LNCAP (cell line): ENCODE results near the gene LAMB1.

ENCODE experiments used
- TF ChIP-seq, protein P1 (sequence below): fragments of 450-650 bp; IDR thresholded peaks from 2 replicates; pipeline ENCODE4 v1.5.1; 2017; ENCODE audit warnings: mild to moderate bottlenecking

LAMB1 gene

DNA sequence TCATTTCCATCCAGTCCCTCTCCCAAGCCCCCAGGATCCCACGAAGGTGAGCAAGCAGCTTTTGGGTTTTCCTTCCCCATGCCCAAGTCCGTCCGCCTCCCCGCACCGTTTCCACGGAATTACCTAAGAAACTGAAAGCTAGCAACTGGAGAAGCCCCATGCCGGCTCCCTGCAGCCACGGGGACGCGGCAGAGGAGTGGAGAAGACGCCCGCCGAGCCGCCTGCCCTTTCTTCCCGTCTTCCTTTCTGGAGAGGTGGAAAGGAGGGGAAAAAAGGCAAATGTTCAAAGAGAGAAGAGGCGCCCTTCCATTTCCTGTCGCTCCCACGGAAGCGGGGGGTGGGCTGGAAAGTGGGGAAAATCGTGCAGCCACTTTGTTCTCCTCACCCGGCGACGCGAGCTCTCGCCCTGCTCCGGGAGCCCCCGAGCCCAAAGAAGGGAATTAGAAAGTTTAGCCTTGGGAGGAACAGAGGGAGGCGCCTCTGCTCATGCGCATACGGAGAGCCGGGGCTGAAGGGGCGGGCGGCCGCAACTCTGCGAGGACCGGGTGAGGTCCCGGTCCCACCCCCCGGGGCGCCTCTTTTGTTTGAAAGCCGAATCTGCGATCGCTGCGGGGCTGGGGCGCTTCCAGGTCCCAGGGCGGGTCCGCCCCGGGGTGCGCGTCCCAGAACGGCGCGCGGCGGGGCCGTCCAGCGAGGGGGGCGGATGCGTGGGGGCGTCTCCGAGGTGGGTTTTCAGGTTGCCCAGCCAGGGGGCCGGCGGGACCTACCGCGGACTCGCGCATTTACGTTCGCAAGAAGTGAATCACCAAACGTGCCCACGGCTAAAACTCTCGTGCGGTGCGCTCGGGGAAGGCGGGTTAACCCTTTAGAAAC is at the start of gene LAMB1:
LAMB1 (minus strand) TSS at position 436 of the 873 bp plus-strand sequence; CDS start at position 160, 276 bp downstream.
- TF ChIP-seq, protein P1, sequence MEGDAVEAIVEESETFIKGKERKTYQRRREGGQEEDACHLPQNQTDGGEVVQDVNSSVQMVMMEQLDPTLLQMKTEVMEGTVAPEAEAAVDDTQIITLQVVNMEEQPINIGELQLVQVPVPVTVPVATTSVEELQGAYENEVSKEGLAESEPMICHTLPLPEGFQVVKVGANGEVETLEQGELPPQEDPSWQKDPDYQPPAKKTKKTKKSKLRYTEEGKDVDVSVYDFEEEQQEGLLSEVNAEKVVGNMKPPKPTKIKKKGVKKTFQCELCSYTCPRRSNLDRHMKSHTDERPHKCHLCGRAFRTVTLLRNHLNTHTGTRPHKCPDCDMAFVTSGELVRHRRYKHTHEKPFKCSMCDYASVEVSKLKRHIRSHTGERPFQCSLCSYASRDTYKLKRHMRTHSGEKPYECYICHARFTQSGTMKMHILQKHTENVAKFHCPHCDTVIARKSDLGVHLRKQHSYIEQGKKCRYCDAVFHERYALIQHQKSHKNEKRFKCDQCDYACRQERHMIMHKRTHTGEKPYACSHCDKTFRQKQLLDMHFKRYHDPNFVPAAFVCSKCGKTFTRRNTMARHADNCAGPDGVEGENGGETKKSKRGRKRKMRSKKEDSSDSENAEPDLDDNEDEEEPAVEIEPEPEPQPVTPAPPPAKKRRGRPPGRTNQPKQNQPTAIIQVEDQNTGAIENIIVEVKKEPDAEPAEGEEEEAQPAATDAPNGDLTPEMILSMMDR = no peak

DNA sequence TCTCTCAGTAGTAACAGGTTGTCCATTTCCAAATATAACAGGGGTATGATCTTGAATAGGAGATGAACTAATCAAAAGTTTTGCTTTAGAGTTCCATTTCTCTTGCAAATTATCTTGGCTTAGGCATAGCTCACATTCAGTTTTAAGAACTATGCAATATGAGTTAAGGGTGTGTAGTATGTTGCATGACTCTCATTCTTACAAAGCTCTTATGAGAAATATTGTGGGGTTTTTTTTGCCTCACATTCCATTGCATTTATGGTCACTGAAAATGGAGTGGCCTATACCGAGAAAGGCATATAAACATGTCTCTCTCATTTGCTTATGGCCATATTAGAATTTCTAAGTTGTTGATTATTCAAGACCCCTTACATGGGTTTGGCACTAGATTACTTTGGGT is 48.5 kb upstream of the LAMB1 start:
- TF ChIP-seq, protein P1 = no peak

DNA sequence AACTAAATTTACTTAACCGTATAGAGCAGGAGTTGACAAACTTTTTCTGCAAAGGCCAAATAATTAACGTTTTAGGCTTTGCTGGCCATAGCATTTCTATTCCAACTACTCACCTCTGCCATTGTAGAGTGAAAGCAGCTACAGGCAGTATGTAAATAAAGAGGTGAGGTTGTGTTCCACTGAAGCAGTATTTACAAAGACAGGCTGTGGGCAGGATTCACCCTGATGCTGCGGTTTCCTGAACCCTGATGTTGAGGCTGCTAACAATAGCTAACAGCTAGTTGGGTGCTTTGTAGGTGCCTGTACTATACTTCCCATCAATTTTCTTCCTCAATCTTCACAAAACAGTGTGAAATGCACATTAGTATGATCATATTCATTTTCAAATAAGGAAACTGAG is 47.0 kb upstream of the LAMB1 start:
- TF ChIP-seq, protein P1 = no peak

DNA sequence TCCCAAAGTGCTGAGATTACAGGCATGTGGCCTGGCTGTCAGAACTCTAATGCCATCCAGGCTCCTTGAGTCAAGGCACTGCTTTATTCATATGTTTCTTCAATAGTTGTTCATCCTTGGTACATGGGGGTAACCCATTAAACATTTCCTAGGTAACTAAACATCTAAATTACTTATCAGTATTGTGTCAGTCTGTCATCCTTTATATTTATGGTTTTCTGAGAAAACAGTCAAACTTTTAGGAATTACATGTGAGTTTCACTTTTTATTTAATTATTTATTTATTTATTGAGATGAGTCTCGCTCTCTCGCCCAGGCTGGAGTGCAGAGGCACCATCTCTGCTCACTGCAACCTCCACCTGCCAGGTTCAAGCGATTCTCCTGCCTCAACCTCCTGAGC is 45.5 kb upstream of the LAMB1 start:
- TF ChIP-seq, protein P1 = no peak

DNA sequence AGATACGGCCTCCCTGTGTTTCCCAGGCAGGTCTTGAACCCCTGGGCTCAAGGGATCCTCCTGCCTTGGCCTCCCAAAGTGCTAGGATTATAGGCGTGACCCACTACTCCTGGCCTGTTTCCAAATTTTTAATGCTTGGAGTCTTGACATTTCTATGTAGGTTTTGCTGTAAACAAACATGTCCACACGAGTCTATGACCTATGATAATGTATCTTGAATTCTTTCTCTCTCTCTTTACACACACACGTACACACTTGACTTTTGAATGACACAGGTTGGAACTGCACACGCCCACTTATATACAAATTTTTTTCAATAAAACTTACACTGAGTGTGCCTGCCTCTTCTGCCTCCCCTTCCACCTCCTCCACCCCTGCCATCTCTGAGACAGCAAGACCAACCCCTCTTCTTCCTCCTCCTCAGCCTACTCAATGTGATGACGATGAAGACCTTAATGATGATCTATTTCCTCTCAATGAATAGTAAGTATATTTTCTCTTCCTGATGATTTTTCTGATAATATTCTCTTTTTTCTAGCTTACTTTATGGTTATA is 44.1 kb upstream of the LAMB1 start:
- TF ChIP-seq, protein P1 = no peak

DNA sequence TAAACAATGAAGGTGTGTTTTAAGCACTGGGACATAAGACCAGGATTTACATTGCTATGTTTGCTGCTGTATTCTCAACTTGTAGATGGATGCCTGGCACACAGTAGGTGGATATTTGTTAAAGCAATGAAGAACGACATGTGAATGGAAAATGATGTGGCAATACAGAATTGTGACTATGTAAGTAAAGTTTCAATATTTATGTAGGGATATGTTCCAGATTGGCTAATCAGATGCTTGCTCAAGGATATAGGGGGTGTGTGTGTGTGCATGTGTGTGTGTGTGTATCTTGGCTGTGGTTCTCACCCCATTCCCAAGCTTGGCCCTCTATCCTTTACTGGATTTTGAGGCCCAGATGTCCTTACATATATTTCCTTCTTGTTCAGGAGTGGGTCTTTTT is 42.7 kb upstream of the LAMB1 start:
- TF ChIP-seq, protein P1 = no peak

DNA sequence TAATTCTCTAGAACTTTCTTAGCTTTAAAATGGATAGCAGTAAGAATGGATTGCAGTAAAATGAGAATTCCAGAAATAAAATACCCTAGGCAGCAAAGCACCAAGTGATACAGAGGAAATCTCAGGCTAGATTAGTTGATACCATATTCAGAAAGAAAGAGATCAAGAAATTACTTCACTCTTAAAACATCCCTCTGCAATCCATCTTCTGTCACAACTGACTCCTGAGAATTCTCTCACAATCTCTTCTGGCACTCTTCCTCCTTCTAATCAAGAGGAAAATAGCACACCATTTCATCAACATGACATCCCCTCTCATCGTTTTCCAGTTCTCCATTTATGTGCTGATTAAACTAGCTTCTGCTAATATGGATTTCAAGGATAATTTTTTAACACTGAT is 42.2 kb upstream of the LAMB1 start:
- TF ChIP-seq, protein P1 = no peak
